OCI-LY7 (cell line): Measurements from ENCODE around the gene AGAP3. TPM values are rescaled to one million over a fixed set of nuclear protein-coding genes. Genes with fewer than 3 reads are reported as not detected.

Experiments
- total RNA-seq, 2 experiments: library from RNA; depleted of rRNA in 1 of 2; stranded (reverse); fragments of >200 nt in 1 of 2; shearing (Covaris generic) in 1 of 2; gene quantifications; 2 replicates each; pipeline ENCODE4 v1.2.3, GENCODE V29; 2014 to 2022

Gene AGAP3
- total RNA-seq, 2 experiments from 2014 or later, result 4.8 to 30.9 TPM

Other genes with a start within 250 kb of the AGAP3 start
- not detected in 2 replicates for gene AOC1, start 234.0 kb upstream of the AGAP3 start, total RNA-seq (2014; rRNA removed; shearing (Covaris generic))
- not detected in 2 replicates for gene AOC1, start 234.0 kb upstream of the AGAP3 start, total RNA-seq (2022)
- gene KCNH2, start 108.2 kb upstream of the AGAP3 start, total RNA-seq (2014; rRNA removed; shearing (Covaris generic)), result 4.0 and 7.5 TPM in 2 replicates
- 5.8 and 6.2 TPM in 2 replicates for gene KCNH2, start 108.2 kb upstream of the AGAP3 start, total RNA-seq (2022)
- gene NOS3, start 95.5 kb upstream of the AGAP3 start, total RNA-seq (2014; rRNA removed; shearing (Covaris generic)), result 0.41 and 0.82 TPM in 2 replicates
- 0.30 and 0.78 TPM in 2 replicates for gene NOS3, start 95.5 kb upstream of the AGAP3 start, total RNA-seq (2022)
- gene ATG9B, start 62.0 kb upstream of the AGAP3 start, total RNA-seq (2014; rRNA removed; shearing (Covaris generic)), result 0.18 and 1.1 TPM in 2 replicates
- gene ATG9B, start 62.0 kb upstream of the AGAP3 start, total RNA-seq (2022), result 0.94 and 0.97 TPM in 2 replicates
- 29.5 and 32.0 TPM in 2 replicates for gene ABCB8, start 58.0 kb upstream of the AGAP3 start, total RNA-seq (2014; rRNA removed; shearing (Covaris generic))
- gene ABCB8, start 58.0 kb upstream of the AGAP3 start, total RNA-seq (2022), result 63.9 and 64.7 TPM in 2 replicates
- 3.3 and 7.9 TPM in 2 replicates for gene ASIC3, start 37.9 kb upstream of the AGAP3 start, total RNA-seq (2014; rRNA removed; shearing (Covaris generic))
- 14.8 and 22.3 TPM in 2 replicates for gene ASIC3, start 37.9 kb upstream of the AGAP3 start, total RNA-seq (2022)
- 30.9 and 35.2 TPM in 2 replicates for gene CDK5, start 28.6 kb upstream of the AGAP3 start, total RNA-seq (2014; rRNA removed; shearing (Covaris generic))
- 23.1 and 23.7 TPM in 2 replicates for gene CDK5, start 28.6 kb upstream of the AGAP3 start, total RNA-seq (2022)
- gene SLC4A2, start 26.9 kb upstream of the AGAP3 start, total RNA-seq (2014; rRNA removed; shearing (Covaris generic)), result 64.2 and 112 TPM in 2 replicates
- 81.4 and 86.0 TPM in 2 replicates for gene SLC4A2, start 26.9 kb upstream of the AGAP3 start, total RNA-seq (2022)
- gene FASTK, start 5.7 kb upstream of the AGAP3 start, total RNA-seq (2014; rRNA removed; shearing (Covaris generic)), result 114 and 118 TPM in 2 replicates
- 87.7 and 90.5 TPM in 2 replicates for gene FASTK, start 5.7 kb upstream of the AGAP3 start, total RNA-seq (2022)
- 38.6 and 56.0 TPM in 2 replicates for gene TMUB1, start 3.0 kb upstream of the AGAP3 start, total RNA-seq (2014; rRNA removed; shearing (Covaris generic))
- 53.2 and 59.6 TPM in 2 replicates for gene TMUB1, start 3.0 kb upstream of the AGAP3 start, total RNA-seq (2022)
- gene GBX1, start 81.2 kb downstream of the AGAP3 start, total RNA-seq (2014; rRNA removed; shearing (Covaris generic)), result not detected in 2 replicates
- not detected in 2 replicates for gene GBX1, start 81.2 kb downstream of the AGAP3 start, total RNA-seq (2022)
- not detected in 2 replicates for gene ASB10, start 100.8 kb downstream of the AGAP3 start, total RNA-seq (2014; rRNA removed; shearing (Covaris generic))
- not detected in 2 replicates for gene ASB10, start 100.8 kb downstream of the AGAP3 start, total RNA-seq (2022)
- 1.3 TPM in 1 of 2 replicates, not detected in the other for gene H2BK1, start 124.0 kb downstream of the AGAP3 start, total RNA-seq (2014; rRNA removed; shearing (Covaris generic))
- gene H2BK1, start 124.0 kb downstream of the AGAP3 start, total RNA-seq (2022), result not detected in 2 replicates
- gene ABCF2, start 140.7 kb downstream of the AGAP3 start, total RNA-seq (2014; rRNA removed; shearing (Covaris generic)), result 30.7 and 31.8 TPM in 2 replicates
- gene ABCF2, start 140.7 kb downstream of the AGAP3 start, total RNA-seq (2022), result 28.6 and 44.9 TPM in 2 replicates
- gene CHPF2, start 146.0 kb downstream of the AGAP3 start, total RNA-seq (2014; rRNA removed; shearing (Covaris generic)), result 19.8 and 27.0 TPM in 2 replicates
- 29.8 and 34.2 TPM in 2 replicates for gene CHPF2, start 146.0 kb downstream of the AGAP3 start, total RNA-seq (2022)
- 1.5 and 2.5 TPM in 2 replicates for gene SMARCD3, start 162.2 kb downstream of the AGAP3 start, total RNA-seq (2014; rRNA removed; shearing (Covaris generic))
- 1.5 and 1.9 TPM in 2 replicates for gene SMARCD3, start 162.2 kb downstream of the AGAP3 start, total RNA-seq (2022)